Immature natural killer cell (primary cell): Measurements from ENCODE around the gene AQP10. TPM values are rescaled to one million over a fixed set of nuclear protein-coding genes. Genes with fewer than 3 reads are reported as not detected.
A peak's percentile ranks its signal among the peaks of the same experiment; 100 is the strongest.
"Not testable (repeated sequence)": the region's sequence is repeated elsewhere in the genome, so short reads cannot be mapped to it uniquely, and the experiment has no call there.

Source experiments
- DNase-seq, 3 donors: peaks; one replicate each; pipeline ENCODE4 v3.0.0; 2022; ENCODE audit warnings: mixed read lengths in 1 of 3
- H3K27ac Mint-ChIP-seq, 6 donors: one replicate each; pipeline ENCODE4 v1.8.0; 2020; ENCODE audit warnings: mixed read lengths in 6 of 6, mild to moderate bottlenecking in 5 of 6, inconsistent platforms in 4 of 6, moderate library complexity in 3 of 6
- H3K27me3 Mint-ChIP-seq, 3 donors: one replicate each; pipeline ENCODE4 v1.8.0; 2020 to 2021; ENCODE audit warnings: low read depth in 3 of 3, mild to moderate bottlenecking in 3 of 3, mixed read lengths in 3 of 3, moderate library complexity in 3 of 3, inconsistent platforms in 1 of 3
- H3K36me3 Mint-ChIP-seq, 3 donors: one replicate each; pipeline ENCODE4 v1.8.0; 2020; ENCODE audit warnings: mixed read lengths in 3 of 3, inconsistent platforms in 2 of 3, mild to moderate bottlenecking in 2 of 3
- H3K4me1 Mint-ChIP-seq, 2 donors: one replicate each; pipeline ENCODE4 v1.8.0; 2020; ENCODE audit warnings: inconsistent platforms in 2 of 2, mild to moderate bottlenecking in 2 of 2, mixed read lengths in 2 of 2, moderate library complexity in 1 of 2
- H3K4me3 Mint-ChIP-seq, 5 donors: one replicate each; pipeline ENCODE4 v1.8.0; 2020; ENCODE audit warnings: mild to moderate bottlenecking in 5 of 5, mixed read lengths in 5 of 5, inconsistent platforms in 3 of 5, moderate library complexity in 3 of 5
- H3K9me3 Mint-ChIP-seq, 6 donors: one replicate each; pipeline ENCODE4 v1.8.0; 2020; ENCODE audit warnings: mild to moderate bottlenecking in 6 of 6, mixed read lengths in 6 of 6, inconsistent platforms in 4 of 6, moderate library complexity in 3 of 6
- polyA plus RNA-seq, 3 donors: library from polyadenylated mRNA; unstranded; fragments of 300-500 nt; fragmentation: Illumina TruSeq; gene quantifications; one replicate each; pipeline ENCODE4 v1.2.3, GENCODE V29; 2021

Gene AQP10
- polyA plus RNA-seq, 3 donors from 2014 or later, result 0.24 TPM; not detected in 2

DNA sequence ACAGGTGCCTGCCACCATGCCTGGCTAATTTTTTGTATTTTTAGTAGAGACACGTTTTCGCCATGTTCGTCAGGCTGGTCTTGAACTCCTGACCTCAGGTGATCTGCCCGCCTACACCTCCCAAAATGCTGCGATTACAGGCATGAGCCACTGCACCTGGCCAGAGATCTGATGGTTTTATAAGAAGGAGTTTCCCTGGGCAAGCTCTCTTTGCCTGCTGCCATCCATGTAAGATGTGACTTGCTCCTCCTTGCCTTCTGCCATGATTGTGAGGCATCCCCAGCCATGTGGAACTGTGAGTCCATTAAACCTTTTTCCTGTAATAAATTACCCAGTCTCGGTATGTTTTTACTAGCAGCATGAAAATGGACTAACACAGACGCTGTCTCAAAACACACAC lies 11.8 kb upstream of the AQP10 start:
- H3K4me3 Mint-ChIP-seq, H3K36me3 Mint-ChIP-seq, H3K4me1 Mint-ChIP-seq, H3K27ac Mint-ChIP-seq, H3K27me3 Mint-ChIP-seq, H3K9me3 Mint-ChIP-seq, DNase-seq: not testable (repeated sequence)

GRCh38 chr1:154312229-154313065 lies 8.4 kb upstream of the AQP10 start:
- H3K27ac Mint-ChIP-seq, H3K9me3 Mint-ChIP-seq, DNase-seq, H3K27me3 Mint-ChIP-seq, H3K36me3 Mint-ChIP-seq, H3K4me3 Mint-ChIP-seq, H3K4me1 Mint-ChIP-seq: not testable (repeated sequence)

DNA sequence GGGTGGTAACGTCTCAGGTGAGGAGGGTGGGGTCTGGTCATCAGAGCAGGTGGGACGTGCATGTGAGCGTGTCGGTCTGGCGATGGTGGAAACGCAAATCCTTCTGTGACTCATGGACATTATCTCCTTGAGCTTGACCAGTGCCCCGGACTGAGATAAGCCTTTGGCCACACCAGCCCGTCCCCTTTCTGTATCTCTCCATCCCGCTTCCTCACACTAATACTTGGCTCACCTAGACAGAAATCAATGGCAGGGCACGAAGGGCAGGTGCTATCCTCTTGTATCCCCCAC lies 7.9 kb upstream of the AQP10 start:
- H3K27me3 Mint-ChIP-seq, result peaks cover 2 to 8% (median 3%) of the 10 kb centered on the region in 3 donors
- H3K4me3 Mint-ChIP-seq, result no peak overlapping the region
- no peaks in the 10 kb centered on the region for H3K4me1 Mint-ChIP-seq
- peak overlapping the region in 1 of 6 donors; percentile 16 for H3K27ac Mint-ChIP-seq
- no peaks in the 10 kb centered on the region for H3K36me3 Mint-ChIP-seq
- H3K9me3 Mint-ChIP-seq, result no peaks in the 10 kb centered on the region
- DNase-seq, result no peak

- H3K9me3 Mint-ChIP-seq, DNase-seq, H3K27me3 Mint-ChIP-seq, H3K4me1 Mint-ChIP-seq, H3K4me3 Mint-ChIP-seq, H3K36me3 Mint-ChIP-seq, H3K27ac Mint-ChIP-seq: not testable (repeated sequence)
Observed at GRCh38 chr1:154314226-154314625, 6.7 kb upstream of the AQP10 start.

- no peak overlapping the region for H3K4me3 Mint-ChIP-seq
- no peak for DNase-seq
- H3K27ac Mint-ChIP-seq, result no peak overlapping the region
- peaks cover 0 to 6% (median 4%) of the 10 kb centered on the region in 3 donors for H3K27me3 Mint-ChIP-seq
- no peaks in the 10 kb centered on the region for H3K4me1 Mint-ChIP-seq
- H3K9me3 Mint-ChIP-seq, result no peaks in the 10 kb centered on the region
- H3K36me3 Mint-ChIP-seq, result no peaks in the 10 kb centered on the region
Observed at GRCh38 chr1:154316704-154317103, 4.2 kb upstream of the AQP10 start.

DNA sequence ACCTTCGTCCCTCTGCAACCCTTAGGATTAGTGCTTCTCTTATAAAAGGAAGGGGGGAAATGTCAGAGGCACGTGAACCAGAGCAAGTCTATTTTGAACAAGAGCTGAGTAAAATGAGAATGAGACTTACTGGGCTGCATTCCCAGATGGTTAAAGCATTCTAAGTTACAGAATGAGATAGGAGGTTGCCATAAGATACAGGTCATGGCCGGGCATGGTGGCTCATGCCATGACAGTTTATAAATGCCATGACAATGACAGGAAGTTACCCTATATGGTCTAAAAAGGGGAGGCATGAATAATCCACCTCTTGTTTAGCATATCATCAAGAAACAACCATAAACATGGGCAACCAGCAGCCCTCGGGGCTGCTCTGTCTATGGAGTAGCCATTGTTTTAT lies 2.5 kb upstream of the AQP10 start:
- no peak overlapping the region for H3K27ac Mint-ChIP-seq

GRCh38 chr1:154321609-154321934 lies 679 bp downstream of the AQP10 start:
- H3K36me3 Mint-ChIP-seq, H3K27ac Mint-ChIP-seq, H3K9me3 Mint-ChIP-seq, H3K4me3 Mint-ChIP-seq, H3K27me3 Mint-ChIP-seq, DNase-seq: not testable (repeated sequence)
- peaks cover 17% of the 10 kb centered on the region in 2 donors for H3K4me1 Mint-ChIP-seq

More for the DNA sequence above, 2.5 kb upstream of the AQP10 start:
- no peaks in the 10 kb centered on the region for H3K9me3 Mint-ChIP-seq
- no peak overlapping the region for H3K4me3 Mint-ChIP-seq
- peaks cover 2 to 9% (median 4%) of the 10 kb centered on the region in 3 donors for H3K27me3 Mint-ChIP-seq
- H3K4me1 Mint-ChIP-seq, result no peaks in the 10 kb centered on the region
- no peak for DNase-seq
- no peaks in the 10 kb centered on the region for H3K36me3 Mint-ChIP-seq

- Mint-ChIP-seq H3K27ac (no peak overlapping the region), H3K27me3 (peaks cover 5 to 7% (median 7%) of the 10 kb centered on the region in 3 donors), H3K9me3 (peaks cover 0 to 1% (median 0%) of the 10 kb centered on the region in 6 donors), H3K4me3 (peak overlapping the region in 2 of 5 donors; percentile 10 to 44), H3K4me1 (peaks cover 33 to 35% of the 10 kb centered on the region in 2 donors), H3K36me3 (no peaks in the 10 kb centered on the region)
- no peak for DNase-seq
Observed at GRCh38 chr1:154323493-154323892, 2.6 kb downstream of the AQP10 start.

- Mint-ChIP-seq H3K4me1 (peaks cover 37 to 39% of the 10 kb centered on the region in 2 donors), H3K4me3 (peak overlapping the region in 4 of 5 donors; percentile 92 to 96 (median 94)), H3K36me3 (no peaks in the 10 kb centered on the region), H3K27me3 (peaks cover 5 to 7% (median 7%) of the 10 kb centered on the region in 3 donors), H3K9me3 (peaks cover 0 to 1% (median 0%) of the 10 kb centered on the region in 6 donors), H3K27ac (peak overlapping the region in 2 of 6 donors; percentile 22 to 88)
- no peak for DNase-seq
Observed at GRCh38 chr1:154324241-154324640, 3.3 kb downstream of the AQP10 start.

DNA sequence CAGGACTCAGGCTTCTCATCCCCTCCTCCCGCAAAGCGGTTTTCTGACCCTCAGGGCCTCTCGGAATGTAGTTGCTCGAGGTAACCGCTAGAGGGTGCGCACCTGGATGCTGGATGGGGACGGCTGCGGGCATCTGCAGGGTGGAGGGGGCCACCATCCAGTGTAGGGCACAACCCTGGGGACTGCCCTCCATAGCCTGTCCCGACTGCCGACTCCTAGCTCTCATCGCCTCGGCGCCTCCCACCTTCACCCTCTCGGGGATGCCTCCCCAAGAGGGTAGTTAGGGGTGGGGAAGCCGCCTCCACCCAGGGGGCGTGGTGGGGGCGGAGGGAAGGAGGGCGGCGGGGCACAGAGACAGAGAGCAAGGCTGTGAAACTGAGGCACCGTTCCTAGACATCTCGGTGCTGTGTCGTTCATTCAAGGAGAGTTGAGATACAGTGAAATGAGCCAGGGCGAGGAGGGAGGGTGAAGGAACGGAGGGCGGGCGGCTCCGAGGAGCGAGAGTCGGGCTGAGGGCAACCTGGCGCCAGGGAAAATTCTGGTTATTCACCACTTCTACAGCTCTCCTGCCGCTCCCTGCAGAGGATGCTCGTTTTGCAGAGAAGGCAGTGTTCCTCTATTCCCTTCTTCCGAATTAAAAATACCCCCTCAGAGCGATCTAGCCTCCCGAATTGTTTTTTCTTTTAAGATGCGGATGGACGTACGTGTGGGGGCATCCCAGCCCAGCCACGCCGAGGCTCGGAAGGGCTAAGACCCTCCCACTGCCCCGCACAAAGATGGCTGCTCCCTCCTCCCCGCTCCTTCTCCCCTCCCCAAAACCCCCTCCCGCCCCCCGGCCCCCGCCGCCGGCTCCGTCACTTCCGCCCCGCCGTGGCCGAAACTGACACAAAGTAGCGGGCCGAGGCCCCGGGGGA lies 4.0 kb downstream of the AQP10 start, which contains the start of gene ATP8B2:
TSS of gene ATP8B2 (plus strand) at position 857 of the 914 bp plus-strand sequence. CDS start 2,617 bp downstream, outside the sequence.
- peaks cover 43 to 46% of the 10 kb centered on the region in 2 donors for H3K4me1 Mint-ChIP-seq
- DNase-seq, result peak; percentile 81 to 83 (median 82)
- H3K36me3 Mint-ChIP-seq, result no peaks in the 10 kb centered on the region
- H3K4me3 Mint-ChIP-seq, result peak within 1 kb of the TSS; percentile 93 to 96 (median 94)
- peaks cover 0 to 1% (median 0%) of the 10 kb centered on the region in 6 donors for H3K9me3 Mint-ChIP-seq
- peak within 1 kb of the TSS; percentile 88 to 95 (median 92) for H3K27ac Mint-ChIP-seq
- peaks cover 4 to 7% (median 5%) of the 10 kb centered on the region in 3 donors for H3K27me3 Mint-ChIP-seq

DNA sequence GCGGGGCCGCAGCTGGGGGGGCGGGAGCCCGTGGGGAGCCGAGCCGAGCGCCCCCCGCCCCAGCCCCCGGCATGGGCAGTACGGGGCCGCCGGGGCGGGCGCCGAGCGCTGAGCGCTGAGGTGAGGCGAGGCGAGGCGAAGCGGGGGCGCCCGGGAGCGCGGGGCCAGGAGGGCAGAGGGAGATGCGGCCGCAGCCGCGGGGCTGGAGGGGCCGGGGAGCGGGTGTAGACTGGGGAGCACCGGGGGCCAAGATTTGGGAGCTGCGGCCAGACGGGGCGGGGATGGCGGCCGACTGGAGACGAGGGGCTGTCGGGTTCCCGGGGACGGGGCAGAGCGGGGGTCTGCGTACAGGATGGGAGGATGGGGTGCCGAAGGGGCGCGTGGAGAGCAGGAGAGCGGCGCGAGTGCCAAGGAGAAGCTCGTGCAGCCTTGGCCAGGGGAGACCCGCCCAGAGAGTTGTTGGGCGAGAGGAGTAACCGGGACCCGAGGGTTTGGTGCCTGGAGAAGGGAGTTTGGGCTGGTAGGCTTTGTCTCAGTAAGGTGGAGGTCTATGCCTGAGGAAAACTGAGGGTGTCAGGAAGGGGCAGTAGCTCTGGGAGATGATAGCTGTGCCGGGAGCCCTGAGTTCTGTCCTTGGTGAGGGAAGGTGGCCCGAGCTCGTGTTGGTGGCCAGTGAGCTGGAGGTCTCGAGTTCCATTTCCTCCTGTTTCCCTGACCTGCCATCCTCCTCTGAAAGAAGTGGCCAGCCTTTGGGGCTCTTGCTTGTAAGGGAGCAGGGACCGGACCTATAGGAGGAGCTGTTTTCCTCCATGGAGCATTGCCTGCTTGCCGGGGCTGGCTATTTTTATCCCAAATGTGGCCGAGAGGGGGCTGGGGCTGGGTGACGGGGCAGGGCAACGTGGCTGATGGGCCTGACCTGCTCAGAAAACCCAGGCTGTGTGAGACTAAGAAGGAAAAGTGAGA lies 5.0 kb downstream of the AQP10 start:
- DNase-seq, result peak; percentile 27 to 32 (median 32)
- H3K4me1 Mint-ChIP-seq, result peaks cover 51 to 56% of the 10 kb centered on the region in 2 donors
- H3K36me3 Mint-ChIP-seq, result peaks cover 0 to 3% (median 3%) of the 10 kb centered on the region in 3 donors
- H3K4me3 Mint-ChIP-seq, result peak overlapping the region; percentile 89 to 93 (median 92)
- peaks cover 0 to 1% (median 0%) of the 10 kb centered on the region in 6 donors for H3K9me3 Mint-ChIP-seq
- peak overlapping the region; percentile 87 to 95 (median 90) for H3K27ac Mint-ChIP-seq
- H3K27me3 Mint-ChIP-seq, result peaks cover 4 to 7% (median 7%) of the 10 kb centered on the region in 3 donors

DNA sequence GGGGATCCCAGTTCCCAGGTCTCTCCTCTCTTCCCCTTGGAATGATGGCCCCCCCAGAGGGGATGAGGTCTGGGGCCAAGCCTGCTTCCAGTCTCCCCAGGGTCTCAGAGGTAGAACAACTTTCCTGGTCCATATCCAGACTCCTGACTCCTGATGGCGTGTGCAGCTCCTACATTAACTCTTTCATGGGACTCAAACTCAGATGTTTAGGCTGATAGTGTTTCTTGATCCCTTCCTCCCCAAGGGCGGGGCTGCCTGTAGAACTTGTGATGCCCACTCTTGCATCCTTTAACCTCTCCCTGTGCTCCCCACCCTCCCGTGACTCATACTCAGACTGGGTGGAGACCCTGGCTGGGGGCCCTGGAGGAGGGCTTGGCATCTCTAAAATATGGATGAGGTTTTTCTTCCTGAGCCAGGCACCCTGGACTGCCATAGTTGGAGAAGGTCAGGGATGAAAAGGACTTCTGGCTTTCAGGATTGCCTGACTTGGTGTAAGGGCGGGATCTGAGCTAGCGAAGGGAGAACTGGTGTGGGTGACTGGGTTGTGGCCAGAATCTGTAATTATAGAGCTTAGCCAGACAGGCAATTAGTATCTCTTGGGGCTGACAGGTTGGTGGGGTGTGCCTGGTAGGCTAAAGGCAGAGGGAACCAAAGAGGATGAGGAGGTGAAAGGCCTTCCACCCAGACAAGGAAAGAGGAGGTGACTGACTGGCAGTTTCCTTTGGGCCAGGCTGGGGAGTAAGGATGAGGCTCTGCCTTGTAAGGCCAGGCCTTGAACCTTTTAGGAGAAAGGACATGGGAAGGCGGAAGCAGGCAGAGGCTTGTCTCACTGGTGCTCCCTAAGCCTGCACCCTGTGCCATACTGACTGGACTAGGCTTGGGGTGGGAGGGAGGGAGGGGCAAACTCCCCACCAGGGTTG lies 5.9 kb downstream of the AQP10 start:
- Mint-ChIP-seq H3K4me3 (peak overlapping the region; percentile 89 to 93 (median 92)), H3K4me1 (peaks cover 56 to 65% of the 10 kb centered on the region in 2 donors), H3K27ac (peak overlapping the region; percentile 85 to 95 (median 90)), H3K27me3 (peaks cover 4 to 9% (median 7%) of the 10 kb centered on the region in 3 donors), H3K9me3 (peaks cover 0 to 1% (median 0%) of the 10 kb centered on the region in 6 donors), H3K36me3 (peaks cover 1 to 10% (median 4%) of the 10 kb centered on the region in 3 donors)
- DNase-seq, result no peak
